Activated CD8-positive, alpha-beta T cell treated with anti-CD3 and anti-CD28 coated beads, Interleukin-2, amount 10 ng/mL, durations not matched to agents 7 days and 5 days (primary cell): ENCODE results near the gene CARD10. TPM values are rescaled to one million over a fixed set of nuclear protein-coding genes. Genes with fewer than 3 reads are reported as not detected.
A peak's percentile ranks its signal among the peaks of the same experiment; 100 is the strongest.

Experiments
- ATAC-seq: fragments of 150-1000 bp; cut with Tn5 transposase; one replicate; pipeline ENCODE4 v1.10.0; 2021; ENCODE audit warnings: moderate library complexity
- CTCF ChIA-PET: fragments of 350-600 bp; sonication (Branson Sonifier 250); formaldehyde crosslinking; loops from one replicate; lab custom pipeline; 2021; ENCODE audit warnings: antibody characterized with exemption; lab: Charles Lee
- POLR2A ChIA-PET: fragments of 350-600 bp; sonication (Branson Sonifier 250); formaldehyde crosslinking; loops from one replicate; lab custom pipeline; 2021; ENCODE audit warnings: antibody characterized with exemption; lab: Charles Lee
- DNase-seq: peaks from one replicate; pipeline ENCODE4 v3.0.0-alpha.2; 2020
- H3K27ac Mint-ChIP-seq: one replicate; pipeline ENCODE4 v1.8.0; 2021; ENCODE audit warnings: mild to moderate bottlenecking, mixed read lengths
- H3K27me3 Mint-ChIP-seq: one replicate; pipeline ENCODE4 v1.8.0; 2021; ENCODE audit warnings: low read depth, mixed read lengths
- H3K36me3 Mint-ChIP-seq: one replicate; pipeline ENCODE4 v1.8.0; 2021; ENCODE audit warnings: low read depth, mixed read lengths
- H3K4me1 Mint-ChIP-seq: one replicate; pipeline ENCODE4 v1.8.0; 2021; ENCODE audit warnings: low read depth, mixed read lengths
- H3K4me3 Mint-ChIP-seq: one replicate; pipeline ENCODE4 v1.8.0; 2021; ENCODE audit warnings: mild to moderate bottlenecking, mixed read lengths
- H3K9me3 Mint-ChIP-seq: one replicate; pipeline ENCODE4 v1.8.0; 2022; ENCODE audit warnings: mixed read lengths; ENCODE audit not compliant: insufficient read depth
- total RNA-seq, 2 experiments: library from RNA; stranded (reverse); gene quantifications; one replicate each; pipeline ENCODE4 v1.2.3, GENCODE V29; 2021

CARD10 gene, protein sequence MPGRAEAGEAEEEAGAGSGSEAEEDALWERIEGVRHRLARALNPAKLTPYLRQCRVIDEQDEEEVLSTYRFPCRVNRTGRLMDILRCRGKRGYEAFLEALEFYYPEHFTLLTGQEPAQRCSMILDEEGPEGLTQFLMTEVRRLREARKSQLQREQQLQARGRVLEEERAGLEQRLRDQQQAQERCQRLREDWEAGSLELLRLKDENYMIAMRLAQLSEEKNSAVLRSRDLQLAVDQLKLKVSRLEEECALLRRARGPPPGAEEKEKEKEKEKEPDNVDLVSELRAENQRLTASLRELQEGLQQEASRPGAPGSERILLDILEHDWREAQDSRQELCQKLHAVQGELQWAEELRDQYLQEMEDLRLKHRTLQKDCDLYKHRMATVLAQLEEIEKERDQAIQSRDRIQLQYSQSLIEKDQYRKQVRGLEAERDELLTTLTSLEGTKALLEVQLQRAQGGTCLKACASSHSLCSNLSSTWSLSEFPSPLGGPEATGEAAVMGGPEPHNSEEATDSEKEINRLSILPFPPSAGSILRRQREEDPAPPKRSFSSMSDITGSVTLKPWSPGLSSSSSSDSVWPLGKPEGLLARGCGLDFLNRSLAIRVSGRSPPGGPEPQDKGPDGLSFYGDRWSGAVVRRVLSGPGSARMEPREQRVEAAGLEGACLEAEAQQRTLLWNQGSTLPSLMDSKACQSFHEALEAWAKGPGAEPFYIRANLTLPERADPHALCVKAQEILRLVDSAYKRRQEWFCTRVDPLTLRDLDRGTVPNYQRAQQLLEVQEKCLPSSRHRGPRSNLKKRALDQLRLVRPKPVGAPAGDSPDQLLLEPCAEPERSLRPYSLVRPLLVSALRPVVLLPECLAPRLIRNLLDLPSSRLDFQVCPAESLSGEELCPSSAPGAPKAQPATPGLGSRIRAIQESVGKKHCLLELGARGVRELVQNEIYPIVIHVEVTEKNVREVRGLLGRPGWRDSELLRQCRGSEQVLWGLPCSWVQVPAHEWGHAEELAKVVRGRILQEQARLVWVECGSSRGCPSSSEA
- total RNA-seq, result under 1 TPM in 1 of 2 experiments, not detected in 1; 0.31 TPM

DNA sequence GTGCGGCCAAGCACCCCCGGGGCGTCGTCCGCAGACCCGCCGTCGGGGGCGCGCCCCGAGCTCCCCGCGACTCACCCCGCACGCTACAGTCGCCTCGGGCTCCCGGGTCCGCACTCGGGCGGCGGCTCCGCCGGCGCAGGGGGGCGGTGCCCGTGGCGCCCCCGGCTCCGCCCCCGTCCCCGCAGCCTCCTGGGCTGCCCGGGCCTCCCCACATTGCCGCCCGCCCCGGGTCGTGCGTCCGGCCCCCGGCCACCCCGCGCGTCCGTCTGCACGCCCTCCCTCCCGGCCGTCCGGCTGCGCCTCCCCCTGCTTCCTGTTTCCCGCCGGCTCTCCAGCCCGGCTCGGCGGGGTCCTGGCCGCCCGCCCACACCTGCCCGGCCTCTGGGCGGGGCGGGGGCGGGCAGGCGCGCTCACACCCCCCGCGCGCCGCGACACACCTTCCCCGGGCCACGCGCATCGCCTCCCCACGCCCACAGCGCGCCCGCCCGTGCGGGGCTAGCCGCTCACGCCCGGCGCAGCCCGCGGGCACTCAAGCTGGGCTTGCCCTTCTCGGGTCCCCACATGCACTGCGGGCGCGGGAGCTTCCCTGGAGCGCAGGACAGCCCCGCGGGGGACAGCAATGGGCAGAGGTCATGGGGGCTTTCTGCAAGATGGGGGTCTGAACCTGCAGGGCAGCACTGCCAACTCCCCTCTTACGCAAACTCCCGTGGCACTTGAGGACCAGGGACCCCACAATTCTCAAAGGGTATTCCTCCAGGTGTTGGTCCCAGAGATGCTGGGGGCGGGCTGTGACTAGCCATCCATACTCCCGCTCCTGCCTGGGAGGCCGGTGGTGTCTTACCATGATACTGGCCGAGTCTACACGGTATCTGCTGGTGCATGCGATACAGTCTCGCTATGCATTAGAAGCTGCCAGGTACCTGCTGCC lies at the start of gene CARD10:
Gene CARD10, minus strand, starts transcription at position 148 of the 928 bp plus-strand sequence. CDS start 215 bp downstream, outside the sequence.
- Mint-ChIP-seq H3K36me3 (no peaks in the 10 kb centered on the region), H3K4me1 (peaks cover 6% of the 10 kb centered on the region), H3K27ac (no peak within 1 kb of the TSS), H3K27me3 (peaks cover 56% of the 10 kb centered on the region), H3K9me3 (no peaks in the 10 kb centered on the region), H3K4me3 (peak within 1 kb of the TSS; percentile 57)
- ChIA-PET POLR2A (no interaction called here), CTCF (interaction anchor here (1.0 to 1.5 kb wide), 2 partner anchors 23 to 73 kb away, joined by 3 to 6 read pairs; no protein-coding TSS in a partner anchor)
- ATAC-seq, result peak; percentile 82
- DNase-seq, result no peak

DNA sequence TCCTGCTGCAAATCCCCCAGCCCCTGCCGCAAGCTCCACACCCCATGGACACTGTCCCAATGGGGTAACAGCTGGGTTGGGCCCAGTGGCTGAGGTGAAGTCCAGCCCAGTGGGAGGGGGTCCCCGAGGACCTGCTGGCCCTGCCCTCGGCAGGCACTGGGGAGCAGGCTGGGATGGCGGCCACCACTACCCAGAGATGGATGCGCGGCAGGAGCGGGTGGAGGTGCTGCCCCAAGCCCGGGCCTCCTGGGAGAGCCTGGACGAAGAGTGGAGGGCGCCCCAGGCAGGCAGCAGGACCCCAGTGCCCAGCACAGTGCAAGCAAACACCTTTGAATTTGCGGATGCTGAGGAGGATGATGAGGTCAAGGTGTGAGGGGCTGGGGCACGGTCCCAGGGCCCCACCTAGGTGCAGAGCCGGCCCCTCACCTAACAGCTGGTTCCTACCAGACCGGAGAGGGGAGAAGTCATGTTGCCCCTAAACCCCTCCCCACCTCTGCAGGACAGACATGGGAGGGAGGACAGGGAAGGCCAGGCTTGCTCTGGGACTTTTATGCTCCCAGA lies 49.3 kb upstream of the CARD10 start:
- H3K36me3 Mint-ChIP-seq, result no peaks in the 10 kb centered on the region

DNA sequence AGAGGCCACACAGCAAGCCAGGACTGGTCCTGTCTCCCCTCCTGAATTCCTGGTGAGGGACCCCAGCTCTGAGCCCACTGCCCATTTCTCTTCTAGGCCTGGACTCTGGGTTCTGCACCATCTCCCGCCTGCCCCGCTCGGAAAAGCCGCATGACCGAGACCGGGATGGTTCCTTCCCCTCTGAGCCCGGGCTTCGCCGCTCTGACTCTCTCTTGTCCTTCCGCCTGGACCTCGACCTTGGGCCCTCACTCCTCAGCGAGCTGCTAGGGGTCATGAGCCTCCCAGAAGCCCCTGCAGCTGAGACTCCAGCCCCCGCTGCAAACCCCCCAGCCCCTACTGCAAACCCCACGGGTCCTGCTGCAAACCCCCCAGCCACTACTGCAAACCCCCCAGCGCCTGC lies 48.8 kb upstream of the CARD10 start:
- H3K27me3 Mint-ChIP-seq, result peaks cover 29% of the 10 kb centered on the region
- POLR2A ChIA-PET, result interaction anchor here (1.0 to 1.9 kb wide), 4 partner anchors 9 to 26 kb away, joined by 3 to 8 read pairs (median 4); partner anchors contain the start of gene LGALS2
- H3K27ac Mint-ChIP-seq, result no peak overlapping the region
- no peak overlapping the region for H3K4me3 Mint-ChIP-seq
- ATAC-seq, result no peak
- H3K4me1 Mint-ChIP-seq, result peaks cover 24% of the 10 kb centered on the region
- DNase-seq, result no peak
- no peaks in the 10 kb centered on the region for H3K9me3 Mint-ChIP-seq
- CTCF ChIA-PET, result interaction anchor here (0.6 to 15.3 kb wide), 24 partner anchors 11 to 308 kb away, joined by 3 to 493 read pairs (median 10); partner anchors contain the start of genes CYTH4, GGA1, LGALS2 and PDXP
- no peaks in the 10 kb centered on the region for H3K36me3 Mint-ChIP-seq

More for the DNA sequence above, 49.3 kb upstream of the CARD10 start:
- ChIA-PET CTCF (interaction anchor here (0.6 to 15.3 kb wide), 8 partner anchors 10 to 252 kb away, joined by 3 to 493 read pairs (median 23); partner anchors contain the start of gene LGALS2), POLR2A (interaction anchor here (1.0 to 1.5 kb wide), 2 partner anchors 8 to 11 kb away, joined by 3 read pairs; partner anchors contain the start of gene LGALS2)
- no peak for ATAC-seq
- Mint-ChIP-seq H3K27me3 (peaks cover 26% of the 10 kb centered on the region), H3K4me1 (peaks cover 24% of the 10 kb centered on the region), H3K4me3 (no peak overlapping the region), H3K9me3 (no peaks in the 10 kb centered on the region), H3K27ac (no peak overlapping the region)
- no peak for DNase-seq

DNA sequence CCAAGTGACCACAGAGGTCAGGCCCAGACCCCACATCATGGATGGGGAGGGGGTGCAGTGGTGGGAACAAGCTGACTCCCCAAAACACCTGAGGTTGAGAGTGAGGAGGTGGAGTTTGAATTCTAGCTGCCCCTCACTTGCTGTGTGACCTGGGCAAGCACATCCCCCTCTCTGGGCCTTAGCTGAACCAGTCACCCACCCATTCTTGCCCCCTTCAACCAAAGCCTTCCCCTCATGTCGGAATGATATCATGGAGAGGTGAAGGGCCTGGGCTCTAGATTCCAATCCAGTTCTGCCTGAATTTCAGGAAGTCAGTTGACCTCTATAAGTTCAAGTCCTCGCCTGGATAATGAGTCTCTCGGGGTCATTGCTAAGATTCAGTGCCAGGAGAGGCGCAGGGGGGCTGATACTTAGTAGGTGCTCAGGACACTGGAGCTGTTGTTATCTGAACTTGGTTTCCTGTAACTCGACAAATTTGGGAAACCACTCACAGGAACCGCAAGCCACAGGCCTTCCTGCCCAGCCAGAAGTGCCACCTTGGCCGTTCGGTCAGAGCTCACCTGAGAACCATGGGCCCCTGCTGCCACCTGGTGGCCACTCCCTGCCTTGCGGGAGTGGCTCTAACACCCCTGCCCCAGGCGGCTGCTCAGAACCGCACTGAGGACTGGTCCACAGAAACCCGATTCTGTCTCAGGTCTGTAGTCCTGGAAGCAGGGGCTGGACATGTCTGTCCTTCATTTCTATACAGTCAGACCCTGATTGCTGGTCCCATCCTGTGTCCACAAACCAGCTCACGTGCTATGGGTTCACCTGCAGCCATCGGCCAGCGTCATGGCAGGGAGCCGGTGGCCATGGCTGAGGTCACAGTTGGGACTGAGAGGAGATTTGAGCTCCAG lies 47.9 kb upstream of the CARD10 start:
- peak overlapping the region; percentile 63 for H3K4me3 Mint-ChIP-seq
- CTCF ChIA-PET, result interaction anchor here (0.7 to 15.3 kb wide), 53 partner anchors 8 to 710 kb away, joined by 3 to 493 read pairs (median 5); partner anchors contain the start of genes C22orf23, CYTH4, GGA1 and LGALS1
- peaks cover 36% of the 10 kb centered on the region for H3K27me3 Mint-ChIP-seq
- peaks cover 28% of the 10 kb centered on the region for H3K4me1 Mint-ChIP-seq
- H3K27ac Mint-ChIP-seq, result peak overlapping the region; percentile 79
- H3K36me3 Mint-ChIP-seq, result no peaks in the 10 kb centered on the region
- no peaks in the 10 kb centered on the region for H3K9me3 Mint-ChIP-seq
- ATAC-seq (peak; percentile 91), DNase-seq (peak; percentile 97)
- POLR2A ChIA-PET, result interaction anchor here (0.8 to 2.1 kb wide), 8 partner anchors 10 to 238 kb away, joined by 3 to 8 read pairs (median 4); partner anchors contain the start of gene LGALS2

DNA sequence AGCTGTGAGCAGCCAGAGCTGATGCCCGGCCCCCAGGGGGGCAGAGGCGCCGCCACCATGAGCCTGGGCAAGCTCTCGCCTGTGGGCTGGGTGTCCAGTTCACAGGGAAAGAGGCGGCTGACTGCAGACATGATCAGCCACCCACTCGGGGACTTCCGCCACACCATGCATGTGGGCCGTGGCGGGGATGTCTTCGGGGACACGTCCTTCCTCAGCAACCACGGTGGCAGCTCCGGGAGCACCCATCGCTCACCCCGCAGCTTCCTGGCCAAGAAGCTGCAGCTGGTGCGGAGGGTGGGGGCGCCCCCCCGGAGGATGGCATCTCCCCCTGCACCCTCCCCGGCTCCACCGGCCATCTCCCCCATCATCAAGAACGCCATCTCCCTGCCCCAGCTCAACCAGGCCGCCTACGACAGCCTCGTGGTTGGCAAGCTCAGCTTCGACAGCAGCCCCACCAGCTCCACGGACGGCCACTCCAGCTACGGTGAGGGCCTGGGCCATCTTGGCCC lies 47.2 kb upstream of the CARD10 start:
- Mint-ChIP-seq H3K27ac (peak overlapping the region; percentile 79), H3K27me3 (peaks cover 38% of the 10 kb centered on the region), H3K9me3 (no peaks in the 10 kb centered on the region), H3K4me1 (peaks cover 34% of the 10 kb centered on the region), H3K4me3 (peak overlapping the region; percentile 49), H3K36me3 (no peaks in the 10 kb centered on the region)
- ATAC-seq (peak; percentile 50), DNase-seq (peak; percentile 61)
- ChIA-PET CTCF (interaction anchor here (0.7 to 15.3 kb wide), 38 partner anchors 9 to 709 kb away, joined by 3 to 493 read pairs (median 7); partner anchors contain the start of genes C22orf23, CYTH4, GGA1 and LGALS1), POLR2A (interaction anchor here (0.8 to 2.1 kb wide), 4 partner anchors 9 to 239 kb away, joined by 3 to 8 read pairs (median 6); a partner anchor contains a TSS)

DNA sequence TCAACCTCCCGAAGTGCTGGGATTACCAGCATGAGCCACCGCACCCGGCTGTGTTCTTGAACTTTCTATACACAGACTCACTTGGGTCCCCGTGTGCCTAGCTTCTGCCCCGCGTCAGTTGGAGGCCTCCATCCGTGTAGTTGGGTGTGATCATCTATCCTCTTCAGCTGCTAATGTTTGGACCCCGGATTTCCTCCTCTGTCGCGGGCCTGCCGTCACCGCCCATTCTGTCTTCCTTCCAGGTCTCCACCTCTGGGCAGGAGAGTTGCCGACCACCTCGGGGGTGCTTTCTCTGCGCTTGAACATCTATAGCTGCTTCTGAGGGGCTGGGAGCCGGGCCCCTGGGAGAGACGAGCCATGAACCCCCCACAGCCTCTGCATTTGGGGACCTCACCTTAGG lies 46.6 kb upstream of the CARD10 start:
- Mint-ChIP-seq H3K9me3 (no peaks in the 10 kb centered on the region), H3K36me3 (no peaks in the 10 kb centered on the region), H3K4me1 (peaks cover 38% of the 10 kb centered on the region), H3K27me3 (peaks cover 43% of the 10 kb centered on the region), H3K4me3 (no peak overlapping the region), H3K27ac (no peak overlapping the region)
- ChIA-PET POLR2A (interaction anchor here (1.1 to 2.1 kb wide), 2 partner anchors 27 to 42 kb away, joined by 4 to 8 read pairs; no protein-coding TSS in a partner anchor), CTCF (interaction anchor here (0.7 to 15.3 kb wide), 18 partner anchors 9 to 708 kb away, joined by 3 to 493 read pairs (median 12); partner anchors contain the start of genes GGA1, LGALS1, LGALS2 and RAC2)
- peak; percentile 29 for DNase-seq
- no peak for ATAC-seq

DNA sequence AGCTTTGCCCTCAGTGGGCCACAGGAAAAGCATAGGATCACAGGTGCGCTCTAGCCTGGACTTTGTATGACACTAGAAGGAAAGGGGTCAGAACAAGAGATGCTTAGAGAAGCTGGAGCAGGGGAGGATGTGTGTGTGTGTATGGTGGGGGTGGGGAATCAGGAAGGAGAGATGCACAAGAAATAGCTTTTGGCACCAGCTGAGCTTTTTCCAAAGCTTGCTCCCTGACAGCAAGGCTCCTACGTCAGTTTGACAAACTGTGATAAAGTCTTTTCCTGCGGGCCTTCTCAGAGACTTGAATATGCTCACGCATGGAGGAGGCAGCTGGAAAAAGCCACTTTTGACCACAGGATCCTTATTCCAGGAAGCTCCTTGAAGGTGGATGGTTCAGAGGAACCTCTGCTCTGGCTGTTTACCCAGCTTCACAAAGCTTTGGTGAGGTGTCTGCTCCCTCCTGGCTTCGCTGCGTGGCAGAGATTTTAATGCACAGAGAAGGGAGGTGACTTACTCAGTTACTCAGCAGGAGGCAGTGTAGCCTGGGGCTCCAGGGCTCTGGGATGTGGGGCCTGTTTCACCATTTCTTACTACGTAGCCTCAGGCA lies 45.0 kb upstream of the CARD10 start:
- no peak overlapping the region for H3K27ac Mint-ChIP-seq
- POLR2A ChIA-PET, result interaction anchor here (0.8 kb wide), 1 partner anchor 35 kb away, joined by 3 read pairs; no protein-coding TSS in a partner anchor
- ATAC-seq, result no peak

DNA sequence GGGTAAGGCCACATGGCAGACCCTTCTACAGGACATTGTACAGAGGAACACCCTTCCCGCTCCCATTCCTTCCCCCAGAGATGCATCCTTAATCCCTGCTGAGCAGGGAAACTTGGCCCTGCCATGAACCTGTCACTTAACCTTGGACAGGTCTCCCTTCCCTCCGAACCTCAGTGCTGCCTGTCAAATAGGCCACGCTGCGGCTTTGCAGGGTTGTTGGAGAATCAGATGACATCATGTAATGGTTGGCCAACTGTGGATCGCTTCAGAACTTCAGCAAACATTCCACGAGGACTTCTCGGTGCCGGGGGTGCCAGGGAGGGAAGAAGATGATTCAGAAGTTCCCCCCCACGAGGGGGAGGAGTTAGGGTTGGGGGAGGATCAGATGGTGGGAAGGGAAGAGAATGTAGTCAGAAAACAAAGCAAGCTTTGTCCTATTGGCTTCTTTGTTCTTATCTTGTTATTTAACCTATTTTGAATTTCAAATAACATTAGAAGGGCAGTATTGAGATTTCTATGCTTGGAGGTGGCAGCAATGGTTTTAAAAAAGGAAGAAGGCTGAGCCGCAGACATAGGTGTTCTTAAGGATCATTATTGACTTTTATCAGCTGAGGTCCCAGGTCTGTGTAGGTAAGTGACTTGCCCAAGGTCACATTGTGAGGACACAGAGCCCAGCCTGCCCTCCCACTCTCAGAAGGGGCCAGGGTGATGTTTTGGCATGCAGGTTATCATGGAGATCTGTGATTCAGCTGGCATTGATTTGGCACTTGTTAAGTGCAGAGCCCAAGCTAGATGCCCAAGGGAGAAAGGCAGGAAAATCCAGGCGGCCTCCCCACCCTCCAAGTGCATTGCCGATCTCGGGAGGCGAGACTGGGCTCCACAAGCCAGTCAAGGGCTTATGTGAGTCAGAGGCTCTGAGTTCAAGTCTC lies 44.2 kb upstream of the CARD10 start:
- H3K4me1 Mint-ChIP-seq, result peaks cover 45% of the 10 kb centered on the region
- no peak overlapping the region for H3K27ac Mint-ChIP-seq
- ATAC-seq (no peak), DNase-seq (no peak)
- ChIA-PET CTCF (interaction anchor here (1.0 to 15.3 kb wide), 7 partner anchors 7 to 303 kb away, joined by 3 to 493 read pairs (median 5); no protein-coding TSS in a partner anchor), POLR2A (interaction anchor here (0.8 kb wide), 1 partner anchor 34 kb away, joined by 3 read pairs; no protein-coding TSS in a partner anchor)
- H3K27me3 Mint-ChIP-seq, result peaks cover 52% of the 10 kb centered on the region
- no peaks in the 10 kb centered on the region for H3K9me3 Mint-ChIP-seq
- no peak overlapping the region for H3K4me3 Mint-ChIP-seq
- H3K36me3 Mint-ChIP-seq, result no peaks in the 10 kb centered on the region

More for the DNA sequence above, 45.0 kb upstream of the CARD10 start:
- DNase-seq, result no peak
- CTCF ChIA-PET, result interaction anchor here (1.1 to 15.3 kb wide), 7 partner anchors 8 to 304 kb away, joined by 3 to 493 read pairs (median 29); partner anchors contain the start of gene LGALS2
- H3K27me3 Mint-ChIP-seq, result peaks cover 44% of the 10 kb centered on the region
- no peaks in the 10 kb centered on the region for H3K36me3 Mint-ChIP-seq
- peaks cover 45% of the 10 kb centered on the region for H3K4me1 Mint-ChIP-seq
- no peaks in the 10 kb centered on the region for H3K9me3 Mint-ChIP-seq
- H3K4me3 Mint-ChIP-seq, result no peak overlapping the region
